SU-DHL-6 (cell line): ENCODE results near the gene CEP104.
A peak's percentile ranks its signal among the peaks of the same experiment; 100 is the strongest.

Experiments
- H2AFZ ChIP-seq: fragments of 200-600 bp; sonication (generic); 2 replicates; pipeline ENCODE4 v1.6.1; 2014; ENCODE audit warnings: low read depth, mild to moderate bottlenecking, moderate library complexity, mixed read lengths, antibody characterized with exemption, low read length; ENCODE audit not compliant: severe bottlenecking
- H3F3A ChIP-seq: fragments of 200-600 bp; shearing (Covaris generic); 2 replicates; pipeline ENCODE4 v1.6.0; 2016; ENCODE audit warnings: antibody characterized with exemption, mild to moderate bottlenecking; ENCODE audit not compliant: insufficient read depth
- H3K27ac ChIP-seq: fragments of 200-600 bp; sonication (generic); 2 replicates; pipeline ENCODE4 v1.5.1; 2016; ENCODE audit warnings: low read depth, mild to moderate bottlenecking, low read length, moderate library complexity, mixed read lengths
- H3K27me3 ChIP-seq: fragments of 200-600 bp; sonication (generic), shearing (Covaris generic); 2 replicates; pipeline ENCODE4 v1.6.0; 2014; ENCODE audit warnings: mild to moderate bottlenecking, low read length
- H3K36me3 ChIP-seq: fragments of 200-600 bp; sonication (generic); 2 replicates; pipeline ENCODE4 v1.6.1; 2014; ENCODE audit warnings: mild to moderate bottlenecking, low read length, mixed read lengths
- H3K4me2 ChIP-seq: fragments of 300-600, 200-600 bp; shearing (Covaris generic), sonication (generic); 2 replicates; pipeline ENCODE4 v1.6.0; 2014; ENCODE audit warnings: low read length, low read depth, mild to moderate bottlenecking; ENCODE audit not compliant: poor library complexity, severe bottlenecking
- H3K4me3 ChIP-seq: fragments of 200-600 bp; sonication (generic); 2 replicates; pipeline ENCODE4 v1.5.1; 2014; ENCODE audit warnings: antibody characterized with exemption, low read length, mild to moderate bottlenecking, mixed read lengths; ENCODE audit not compliant: insufficient read depth, poor library complexity, severe bottlenecking
- H3K79me2 ChIP-seq: fragments of 200-600 bp; sonication (generic); 2 replicates; pipeline ENCODE4 v1.6.1; 2014; ENCODE audit warnings: mild to moderate bottlenecking, low read length, moderate library complexity; ENCODE audit not compliant: insufficient read depth
- H3K9ac ChIP-seq: fragments of 200-600 bp; sonication (generic); 2 replicates; pipeline ENCODE4 v1.7.0; 2014; ENCODE audit warnings: mild to moderate bottlenecking, low read length
- H3K9me2 ChIP-seq: fragments of 200-600 bp; sonication (generic); replicated peaks from 2 replicates; pipeline ENCODE4 v1.6.1; 2014; ENCODE audit warnings: low read length; ENCODE audit not compliant: insufficient read depth
- H3K9me3 ChIP-seq: fragments of 200-600 bp; sonication (generic); 2 replicates; pipeline ENCODE4 v1.6.1; 2014; ENCODE audit warnings: low read length, mixed read lengths; ENCODE audit not compliant: insufficient read depth
- H4K20me1 ChIP-seq: fragments of 200-600 bp; sonication (generic); 2 replicates; pipeline ENCODE4 v1.6.1; 2014; ENCODE audit warnings: low read depth, mild to moderate bottlenecking, antibody characterized with exemption, low read length, moderate library complexity, mixed read lengths
- EZH2phosphoT487 ChIP-seq: fragments of 200-600 bp; sonication (generic), shearing (Covaris generic); conservative IDR thresholded peaks from 2 replicates; pipeline ENCODE4 v1.6.1; 2018; ENCODE audit warnings: mild to moderate bottlenecking, antibody characterized with exemption, low read length, moderate library complexity, mixed read lengths
- TF ChIP-seq, protein P1 (sequence below): fragments of 200-600 bp; sonication (generic); IDR thresholded peaks from one replicate; pipeline ENCODE4 v1.5.1; 2017; ENCODE audit warnings: antibody characterized with exemption, mild to moderate bottlenecking, low read length, moderate library complexity; ENCODE audit not compliant: insufficient read depth, poor library complexity, severe bottlenecking

CEP104 gene

DNA sequence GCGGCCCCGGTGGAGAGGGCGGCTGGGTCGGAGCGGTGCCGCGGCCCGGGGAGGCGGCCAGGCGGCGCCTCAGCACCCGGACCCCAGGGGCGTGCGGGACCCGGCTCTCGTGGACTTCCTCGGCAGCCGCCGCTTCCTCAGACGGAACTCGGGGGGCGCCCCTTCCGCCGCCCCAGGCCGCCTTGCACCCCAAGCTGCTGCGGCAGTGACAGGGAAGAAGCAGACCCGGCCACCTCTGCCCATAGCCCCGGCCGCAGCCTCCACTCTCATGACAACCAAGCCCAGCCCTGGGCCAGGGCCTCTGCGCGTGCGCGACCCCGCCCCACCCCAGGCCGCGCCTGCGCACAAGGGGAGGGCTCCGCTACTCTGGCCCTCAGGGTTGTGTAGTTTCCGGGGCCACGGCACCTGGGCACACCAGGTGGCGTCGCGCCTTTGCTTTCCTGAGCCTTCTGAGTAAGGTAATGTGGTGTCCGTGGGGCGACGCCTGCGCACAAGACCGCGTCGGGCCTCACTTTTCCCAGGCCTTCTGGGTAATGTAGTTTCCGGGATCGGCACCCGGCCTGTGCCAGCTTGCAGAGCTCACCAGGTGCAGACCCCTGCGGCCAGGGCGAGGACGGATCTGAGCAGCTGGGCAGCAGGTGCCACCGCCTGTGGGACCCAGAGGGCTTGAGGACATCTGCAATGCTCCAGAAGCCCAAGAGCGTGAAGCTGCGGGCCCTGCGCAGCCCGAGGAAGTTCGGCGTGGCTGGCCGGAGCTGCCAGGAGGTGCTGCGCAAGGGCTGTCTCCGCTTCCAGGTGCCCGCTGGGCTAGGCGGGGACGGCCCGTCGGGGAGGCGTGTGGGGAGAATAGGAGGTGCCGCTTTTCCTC is at the start of gene CEP104, which contains the start of gene DFFB:
TSS of gene CEP104 (minus strand) at position 289 of the 868 bp plus-strand sequence. CDS start 4,804 bp downstream, outside the sequence.
TSS of gene DFFB (plus strand) at position 554 of the 868 bp plus-strand sequence. CDS start at position 682, 128 bp downstream.
- Histone ChIP-seq H3K9me2 (no peaks in the 10 kb centered on the region), H3K79me2 (peaks cover 12% of the 10 kb centered on the region; the same call in 1 of the 2 replicates), H3K4me3 (peak within 1 kb of the TSS; percentile 59), H3K27ac (peak within 1 kb of the TSS; percentile 51), H3K36me3 (no peaks in the 10 kb centered on the region), H3K27me3 (no peaks in the 10 kb centered on the region), H3F3A (no peaks in the 10 kb centered on the region; the same call in 1 of the 2 replicates), H3K9me3 (no peaks in the 10 kb centered on the region), H2AFZ (peak within 1 kb of the TSS; percentile 64), H4K20me1 (no peaks in the 10 kb centered on the region), H3K9ac (peak within 1 kb of the TSS; percentile 62), H3K4me2 (peak within 1 kb of the TSS; percentile 73)
- TF ChIP-seq EZH2phosphoT487, result no peak
- TF ChIP-seq, protein P1, sequence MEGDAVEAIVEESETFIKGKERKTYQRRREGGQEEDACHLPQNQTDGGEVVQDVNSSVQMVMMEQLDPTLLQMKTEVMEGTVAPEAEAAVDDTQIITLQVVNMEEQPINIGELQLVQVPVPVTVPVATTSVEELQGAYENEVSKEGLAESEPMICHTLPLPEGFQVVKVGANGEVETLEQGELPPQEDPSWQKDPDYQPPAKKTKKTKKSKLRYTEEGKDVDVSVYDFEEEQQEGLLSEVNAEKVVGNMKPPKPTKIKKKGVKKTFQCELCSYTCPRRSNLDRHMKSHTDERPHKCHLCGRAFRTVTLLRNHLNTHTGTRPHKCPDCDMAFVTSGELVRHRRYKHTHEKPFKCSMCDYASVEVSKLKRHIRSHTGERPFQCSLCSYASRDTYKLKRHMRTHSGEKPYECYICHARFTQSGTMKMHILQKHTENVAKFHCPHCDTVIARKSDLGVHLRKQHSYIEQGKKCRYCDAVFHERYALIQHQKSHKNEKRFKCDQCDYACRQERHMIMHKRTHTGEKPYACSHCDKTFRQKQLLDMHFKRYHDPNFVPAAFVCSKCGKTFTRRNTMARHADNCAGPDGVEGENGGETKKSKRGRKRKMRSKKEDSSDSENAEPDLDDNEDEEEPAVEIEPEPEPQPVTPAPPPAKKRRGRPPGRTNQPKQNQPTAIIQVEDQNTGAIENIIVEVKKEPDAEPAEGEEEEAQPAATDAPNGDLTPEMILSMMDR, result no peak

DNA sequence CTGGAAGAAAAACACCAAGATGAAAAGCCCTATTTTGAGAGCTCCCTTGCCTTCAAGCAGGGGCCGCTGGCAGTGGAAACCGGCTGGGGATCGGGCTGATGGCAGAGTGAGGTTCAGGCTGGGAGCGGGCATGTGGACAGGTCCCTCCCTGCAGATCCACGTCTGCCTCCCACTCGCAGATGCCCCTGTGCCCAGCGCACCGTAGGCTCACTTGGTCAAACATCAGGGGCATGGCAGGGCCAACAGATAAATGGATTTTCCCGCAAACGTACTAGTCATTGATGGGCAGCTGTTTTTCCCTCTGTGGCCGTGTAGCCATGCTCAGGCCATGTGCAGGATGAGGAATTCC is 49.6 kb upstream of the CEP104 start:
- no peak for TF ChIP-seq EZH2phosphoT487
- TF ChIP-seq, protein P1, result no peak
- no peak overlapping the region for H3K27ac ChIP-seq

DNA sequence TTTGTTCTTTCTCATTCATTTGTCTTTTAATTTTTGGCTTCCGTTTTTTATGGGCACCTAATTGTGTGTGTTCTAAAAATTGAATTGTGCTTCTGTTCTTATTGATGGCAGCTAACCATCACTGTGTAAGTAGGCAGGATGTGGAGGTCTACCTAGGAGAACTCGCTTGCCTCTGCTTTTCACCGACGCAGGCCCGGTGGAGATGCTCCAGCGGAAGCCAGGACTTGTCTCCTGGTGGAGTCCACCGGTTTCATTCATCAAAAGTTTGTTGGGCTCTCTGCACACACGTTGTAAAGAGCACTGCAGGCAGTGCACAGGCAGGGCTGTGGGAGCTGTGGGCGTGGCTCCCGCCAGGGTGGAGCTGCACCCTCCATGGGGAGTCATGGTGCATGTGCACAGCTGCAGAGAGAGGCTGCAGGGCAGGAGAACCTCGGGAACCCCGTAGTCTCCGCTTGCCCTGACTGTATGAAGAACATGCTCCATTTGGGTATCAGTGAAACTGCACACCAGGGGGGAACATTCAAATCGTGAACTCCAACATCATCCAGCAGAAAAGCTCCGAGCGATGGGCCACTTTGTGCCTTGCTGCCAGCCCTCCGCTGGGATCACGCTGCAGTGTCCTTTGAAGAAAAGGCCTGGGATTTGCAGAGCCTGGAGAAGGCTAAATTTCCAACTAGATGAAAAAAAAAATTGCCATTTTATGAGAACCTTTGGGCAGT is 49.1 kb upstream of the CEP104 start:
- no peak overlapping the region for H3K4me2 ChIP-seq
- no peaks in the 10 kb centered on the region for H3K9me3 ChIP-seq
- no peak overlapping the region for H3K9ac ChIP-seq
- no peak overlapping the region for H2AFZ ChIP-seq
- no peaks in the 10 kb centered on the region for H3K79me2 ChIP-seq
- H3K9me2 ChIP-seq, result no peaks in the 10 kb centered on the region
- no peak overlapping the region for H3K4me3 ChIP-seq
- H3K27me3 ChIP-seq, result no peaks in the 10 kb centered on the region
- peaks cover 19% of the 10 kb centered on the region; the same call in 1 of the 2 replicates for H3F3A ChIP-seq
- H3K36me3 ChIP-seq, result no peaks in the 10 kb centered on the region
- TF ChIP-seq EZH2phosphoT487, result no peak
- TF ChIP-seq, protein P1, result no peak
- H4K20me1 ChIP-seq, result no peaks in the 10 kb centered on the region
- H3K27ac ChIP-seq, result no peak overlapping the region

More for the DNA sequence above, 49.6 kb upstream of the CEP104 start:
- Histone ChIP-seq H3K27me3 (no peaks in the 10 kb centered on the region), H4K20me1 (no peaks in the 10 kb centered on the region), H3K36me3 (no peaks in the 10 kb centered on the region), H3K4me2 (no peak overlapping the region), H3K9ac (no peak overlapping the region), H3K9me2 (no peaks in the 10 kb centered on the region), H3K79me2 (no peaks in the 10 kb centered on the region), H3F3A (peaks cover 19% of the 10 kb centered on the region; the same call in 1 of the 2 replicates), H3K9me3 (no peaks in the 10 kb centered on the region), H2AFZ (no peak overlapping the region), H3K4me3 (no peak overlapping the region)
